Measurements from ENCODE around the gene HAO2.
A peak's percentile ranks its signal among the peaks of the same experiment; 100 is the strongest.
"Not testable (repeated sequence)": the region's sequence is repeated elsewhere in the genome, so short reads cannot be mapped to it uniquely, and the experiment has no call there.

HAO2 gene

GRCh38 chr1:119345398-119345797 lies 23.2 kb upstream of the HAO2 start:
- no peak overlapping the region for H3K27ac ChIP-seq (ENCODE audit: low read depth, low read length)
- H3K4me1 ChIP-seq (ENCODE audit: control insufficient read depth, insufficient read depth, low read length, unreplicated experiment): peaks cover 11% of the 10 kb centered on the region
- H3K4me3 ChIP-seq (ENCODE audit: low read depth, low read length): no peak overlapping the region
- no peaks in the 10 kb centered on the region for H3K27me3 ChIP-seq (ENCODE audit: insufficient read depth, low read length)
- H3K36me3 ChIP-seq (ENCODE audit: insufficient read depth, low read length): no peaks in the 10 kb centered on the region
- H3K79me2 ChIP-seq (ENCODE audit: control insufficient read depth, insufficient read depth, low read length, unreplicated experiment): no peaks in the 10 kb centered on the region
- no peak overlapping the region for H2AFZ ChIP-seq (ENCODE audit: low read length, unreplicated experiment)

- peak overlapping the region; percentile 41 for H2AFZ ChIP-seq (ENCODE audit: low read length, unreplicated experiment)
- no peaks in the 10 kb centered on the region for H3K36me3 ChIP-seq (ENCODE audit: insufficient read depth, low read length)
- no peaks in the 10 kb centered on the region for H3K27me3 ChIP-seq (ENCODE audit: insufficient read depth, low read length)
- H3K79me2 ChIP-seq (ENCODE audit: control insufficient read depth, insufficient read depth, low read length, unreplicated experiment): no peaks in the 10 kb centered on the region
- H3K27ac ChIP-seq (ENCODE audit: low read depth, low read length): no peak overlapping the region
- peaks cover 11% of the 10 kb centered on the region for H3K4me1 ChIP-seq (ENCODE audit: control insufficient read depth, insufficient read depth, low read length, unreplicated experiment)
- no peak overlapping the region for H3K4me3 ChIP-seq (ENCODE audit: low read depth, low read length)
Observed at GRCh38 chr1:119347858-119348257, 20.7 kb upstream of the HAO2 start.

GRCh38 chr1:119348941-119349340 lies 19.6 kb upstream of the HAO2 start:
- no peaks in the 10 kb centered on the region for H3K36me3 ChIP-seq (ENCODE audit: insufficient read depth, low read length)
- no peaks in the 10 kb centered on the region for H3K79me2 ChIP-seq (ENCODE audit: control insufficient read depth, insufficient read depth, low read length, unreplicated experiment)
- H3K27ac ChIP-seq (ENCODE audit: low read depth, low read length): no peak overlapping the region
- H3K27me3 ChIP-seq (ENCODE audit: insufficient read depth, low read length): no peaks in the 10 kb centered on the region
- H3K4me3 ChIP-seq (ENCODE audit: low read depth, low read length): no peak overlapping the region
- no peak overlapping the region for H2AFZ ChIP-seq (ENCODE audit: low read length, unreplicated experiment)
- peaks cover 11% of the 10 kb centered on the region for H3K4me1 ChIP-seq (ENCODE audit: control insufficient read depth, insufficient read depth, low read length, unreplicated experiment)

GRCh38 chr1:119350866-119351265 lies 17.7 kb upstream of the HAO2 start:
- H3K27ac ChIP-seq (ENCODE audit: low read depth, low read length): not testable (repeated sequence)

GRCh38 chr1:119351997-119352396 lies 16.6 kb upstream of the HAO2 start:
- Histone ChIP-seq H3K4me3 (ENCODE audit: low read depth, low read length) (no peak overlapping the region), H3K36me3 (ENCODE audit: insufficient read depth, low read length) (no peaks in the 10 kb centered on the region), H3K27ac (ENCODE audit: low read depth, low read length) (no peak overlapping the region), H3K4me1 (ENCODE audit: control insufficient read depth, insufficient read depth, low read length, unreplicated experiment) (peaks cover 11% of the 10 kb centered on the region), H3K79me2 (ENCODE audit: control insufficient read depth, insufficient read depth, low read length, unreplicated experiment) (no peaks in the 10 kb centered on the region), H3K27me3 (ENCODE audit: insufficient read depth, low read length) (no peaks in the 10 kb centered on the region), H2AFZ (ENCODE audit: low read length, unreplicated experiment) (no peak overlapping the region)

More at GRCh38 chr1:119350866-119351265, 17.7 kb upstream of the HAO2 start:
- H2AFZ ChIP-seq (ENCODE audit: low read length, unreplicated experiment); H3K36me3 ChIP-seq (ENCODE audit: insufficient read depth, low read length); H3K79me2 ChIP-seq (ENCODE audit: control insufficient read depth, insufficient read depth, low read length, unreplicated experiment); H3K4me3 ChIP-seq (ENCODE audit: low read depth, low read length); H3K27me3 ChIP-seq (ENCODE audit: insufficient read depth, low read length): not testable (repeated sequence)
- peaks cover 11% of the 10 kb centered on the region for H3K4me1 ChIP-seq (ENCODE audit: control insufficient read depth, insufficient read depth, low read length, unreplicated experiment)

GRCh38 chr1:119353836-119354235 lies 14.7 kb upstream of the HAO2 start:
- Histone ChIP-seq H2AFZ (ENCODE audit: low read length, unreplicated experiment) (no peak overlapping the region), H3K4me3 (ENCODE audit: low read depth, low read length) (no peak overlapping the region), H3K4me1 (ENCODE audit: control insufficient read depth, insufficient read depth, low read length, unreplicated experiment) (no peaks in the 10 kb centered on the region), H3K36me3 (ENCODE audit: insufficient read depth, low read length) (no peaks in the 10 kb centered on the region), H3K27me3 (ENCODE audit: insufficient read depth, low read length) (no peaks in the 10 kb centered on the region), H3K27ac (ENCODE audit: low read depth, low read length) (no peak overlapping the region), H3K79me2 (ENCODE audit: control insufficient read depth, insufficient read depth, low read length, unreplicated experiment) (no peaks in the 10 kb centered on the region)

GRCh38 chr1:119358636-119359035 lies 9.9 kb upstream of the HAO2 start:
- Histone ChIP-seq H3K27me3 (ENCODE audit: insufficient read depth, low read length) (no peaks in the 10 kb centered on the region), H2AFZ (ENCODE audit: low read length, unreplicated experiment) (no peak overlapping the region), H3K4me1 (ENCODE audit: control insufficient read depth, insufficient read depth, low read length, unreplicated experiment) (no peaks in the 10 kb centered on the region), H3K27ac (ENCODE audit: low read depth, low read length) (no peak overlapping the region), H3K79me2 (ENCODE audit: control insufficient read depth, insufficient read depth, low read length, unreplicated experiment) (no peaks in the 10 kb centered on the region), H3K4me3 (ENCODE audit: low read depth, low read length) (no peak overlapping the region), H3K36me3 (ENCODE audit: insufficient read depth, low read length) (no peaks in the 10 kb centered on the region)

GRCh38 chr1:119359730-119360129 lies 8.9 kb upstream of the HAO2 start:
- H2AFZ ChIP-seq (ENCODE audit: low read length, unreplicated experiment): no peak overlapping the region
- H3K79me2 ChIP-seq (ENCODE audit: control insufficient read depth, insufficient read depth, low read length, unreplicated experiment): no peaks in the 10 kb centered on the region
- H3K27me3 ChIP-seq (ENCODE audit: insufficient read depth, low read length): no peaks in the 10 kb centered on the region
- H3K27ac ChIP-seq (ENCODE audit: low read depth, low read length): no peak overlapping the region
- H3K4me1 ChIP-seq (ENCODE audit: control insufficient read depth, insufficient read depth, low read length, unreplicated experiment): peaks cover 6% of the 10 kb centered on the region
- H3K4me3 ChIP-seq (ENCODE audit: low read depth, low read length): no peak overlapping the region
- no peaks in the 10 kb centered on the region for H3K36me3 ChIP-seq (ENCODE audit: insufficient read depth, low read length)

GRCh38 chr1:119361205-119361604 lies 7.4 kb upstream of the HAO2 start:
- no peak overlapping the region for H3K27ac ChIP-seq (ENCODE audit: low read depth, low read length)
- H3K27me3 ChIP-seq (ENCODE audit: insufficient read depth, low read length): no peaks in the 10 kb centered on the region
- no peak overlapping the region for H2AFZ ChIP-seq (ENCODE audit: low read length, unreplicated experiment)
- no peaks in the 10 kb centered on the region for H3K79me2 ChIP-seq (ENCODE audit: control insufficient read depth, insufficient read depth, low read length, unreplicated experiment)
- H3K4me1 ChIP-seq (ENCODE audit: control insufficient read depth, insufficient read depth, low read length, unreplicated experiment): peaks cover 10% of the 10 kb centered on the region
- H3K4me3 ChIP-seq (ENCODE audit: low read depth, low read length): no peak overlapping the region
- H3K36me3 ChIP-seq (ENCODE audit: insufficient read depth, low read length): no peaks in the 10 kb centered on the region

- Histone ChIP-seq H3K79me2 (ENCODE audit: control insufficient read depth, insufficient read depth, low read length, unreplicated experiment) (no peaks in the 10 kb centered on the region), H3K4me3 (ENCODE audit: low read depth, low read length) (no peak overlapping the region), H3K27ac (ENCODE audit: low read depth, low read length) (no peak overlapping the region), H3K27me3 (ENCODE audit: insufficient read depth, low read length) (no peaks in the 10 kb centered on the region), H3K4me1 (ENCODE audit: control insufficient read depth, insufficient read depth, low read length, unreplicated experiment) (peaks cover 10% of the 10 kb centered on the region), H3K36me3 (ENCODE audit: insufficient read depth, low read length) (no peaks in the 10 kb centered on the region), H2AFZ (ENCODE audit: low read length, unreplicated experiment) (no peak overlapping the region)
Observed at GRCh38 chr1:119361620-119362344, 6.8 kb upstream of the HAO2 start.

GRCh38 chr1:119363162-119363561 lies 5.4 kb upstream of the HAO2 start:
- no peak overlapping the region for H2AFZ ChIP-seq (ENCODE audit: low read length, unreplicated experiment)
- peaks cover 10% of the 10 kb centered on the region for H3K4me1 ChIP-seq (ENCODE audit: control insufficient read depth, insufficient read depth, low read length, unreplicated experiment)
- H3K4me3 ChIP-seq (ENCODE audit: low read depth, low read length): no peak overlapping the region
- H3K27me3 ChIP-seq (ENCODE audit: insufficient read depth, low read length): no peaks in the 10 kb centered on the region
- H3K36me3 ChIP-seq (ENCODE audit: insufficient read depth, low read length): no peaks in the 10 kb centered on the region
- H3K27ac ChIP-seq (ENCODE audit: low read depth, low read length): no peak overlapping the region
- no peaks in the 10 kb centered on the region for H3K79me2 ChIP-seq (ENCODE audit: control insufficient read depth, insufficient read depth, low read length, unreplicated experiment)
